ENCODE measurements around the gene MRPS18B. TPM values are rescaled to one million over a fixed set of nuclear protein-coding genes. Genes with fewer than 3 reads are reported as not detected.
A peak's percentile ranks its signal among the peaks of the same experiment; 100 is the strongest.

MRPS18B gene
- polyA plus RNA-seq, 3 donors = 18.8 to 52.4 (median 45.2) TPM

DNA sequence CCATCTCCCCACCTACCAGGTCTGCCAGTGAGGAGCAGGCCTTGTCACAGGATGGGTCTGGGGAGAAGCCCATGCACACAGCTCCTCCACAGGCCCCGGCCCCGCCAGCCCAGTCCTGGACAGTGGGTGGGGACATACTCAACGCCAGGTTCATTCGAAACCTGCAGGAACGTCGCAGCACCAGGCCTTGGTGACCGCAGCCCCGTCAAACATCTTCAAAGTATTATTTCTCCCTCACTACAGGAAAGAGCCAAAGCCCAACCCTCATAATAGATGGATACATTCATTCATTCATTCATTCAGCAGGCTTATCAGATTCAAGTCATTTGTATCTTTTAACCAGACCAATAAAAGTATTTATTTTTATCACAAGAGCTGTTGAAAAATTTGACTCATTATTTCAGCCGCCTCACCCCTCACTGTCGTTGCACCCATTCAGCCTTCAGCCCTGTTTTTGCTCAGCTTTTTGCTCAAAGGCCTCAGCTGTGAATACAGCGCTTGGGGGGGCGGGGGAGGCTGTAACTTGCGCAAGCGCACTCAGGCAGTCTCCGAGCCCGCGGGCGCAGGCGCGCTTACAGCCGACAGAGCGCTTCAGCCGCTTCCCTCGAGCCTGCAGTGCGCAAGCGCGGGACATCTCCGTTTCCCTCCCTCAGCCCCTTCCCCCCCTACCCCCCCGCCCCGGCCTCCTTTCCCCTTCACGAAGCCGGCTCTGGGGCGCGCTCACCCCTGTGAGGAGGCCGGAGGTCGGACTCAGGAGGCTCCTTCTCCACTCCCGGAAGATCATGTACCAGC lies 29.0 kb downstream of the MRPS18B start, which contains the start of gene C6orf136:
Gene C6orf136 (plus strand): TSS at position 684 of the 792 bp plus-strand sequence. CDS start 99 bp downstream, at position 783.
- Histone ChIP-seq H3K79me2 (ENCODE audit: insufficient read depth, low read length) (peaks cover 40% of the 10 kb centered on the region), H3K4me3 (replicated peaks in 1 of 3; ENCODE audit: low read depth in 2 of 3, low read length in 3 of 3) (peak within 1 kb of the TSS; percentile 63 to 99 (median 95)), H2AFZ (ENCODE audit: insufficient read depth, low read depth, low read length, poor library complexity, severe bottlenecking) (peak within 1 kb of the TSS; percentile 100), H3K27me3 (ENCODE audit: control insufficient read depth in 2 of 2, insufficient read depth in 2 of 2, low read length in 2 of 2) (no peaks in the 10 kb centered on the region), H3K4me1 (ENCODE audit: control insufficient read depth in 1 of 2, insufficient read depth in 2 of 2, low read length in 2 of 2) (peaks cover 43 to 52% of the 10 kb centered on the region in 2 donors), H3K9me3 (replicated peaks in 1 of 2; ENCODE audit: control insufficient read depth in 1 of 2, insufficient read depth in 1 of 2, low read length in 2 of 2) (no peaks in the 10 kb centered on the region), H4K20me1 (ENCODE audit: insufficient read depth, low read length) (peaks cover 21% of the 10 kb centered on the region), H3K4me2 (replicated peaks; ENCODE audit: extremely low read depth, low read length, poor library complexity, severe bottlenecking) (peak within 1 kb of the TSS; percentile 98), H3K36me3 (replicated peaks in 1 of 2; ENCODE audit: control insufficient read depth in 1 of 2, insufficient read depth in 2 of 2, low read length in 2 of 2) (peaks cover 8 to 18% of the 10 kb centered on the region in 2 donors), H3K9ac (ENCODE audit: insufficient read depth, low read length, poor library complexity, severe bottlenecking) (peak within 1 kb of the TSS; percentile 88), H3K27ac (ENCODE audit: low read depth in 1 of 2, low read length in 2 of 2) (peak within 1 kb of the TSS; percentile 63 to 84)
- peak; percentile 89 to 93 (median 92) for DNase-seq
- peak within 1 kb of the TSS; percentile 81 to 91 for H3K4me3 Mint-ChIP-seq
- peaks cover 49% of the 10 kb centered on the region for H3K4me1 Mint-ChIP-seq
- H3K36me3 Mint-ChIP-seq = peaks cover 20 to 27% of the 10 kb centered on the region in 2 donors
- intact Hi-C loops (cut with micrococcal nuclease) = no loop called here
- TF ChIP-seq, protein P1, sequence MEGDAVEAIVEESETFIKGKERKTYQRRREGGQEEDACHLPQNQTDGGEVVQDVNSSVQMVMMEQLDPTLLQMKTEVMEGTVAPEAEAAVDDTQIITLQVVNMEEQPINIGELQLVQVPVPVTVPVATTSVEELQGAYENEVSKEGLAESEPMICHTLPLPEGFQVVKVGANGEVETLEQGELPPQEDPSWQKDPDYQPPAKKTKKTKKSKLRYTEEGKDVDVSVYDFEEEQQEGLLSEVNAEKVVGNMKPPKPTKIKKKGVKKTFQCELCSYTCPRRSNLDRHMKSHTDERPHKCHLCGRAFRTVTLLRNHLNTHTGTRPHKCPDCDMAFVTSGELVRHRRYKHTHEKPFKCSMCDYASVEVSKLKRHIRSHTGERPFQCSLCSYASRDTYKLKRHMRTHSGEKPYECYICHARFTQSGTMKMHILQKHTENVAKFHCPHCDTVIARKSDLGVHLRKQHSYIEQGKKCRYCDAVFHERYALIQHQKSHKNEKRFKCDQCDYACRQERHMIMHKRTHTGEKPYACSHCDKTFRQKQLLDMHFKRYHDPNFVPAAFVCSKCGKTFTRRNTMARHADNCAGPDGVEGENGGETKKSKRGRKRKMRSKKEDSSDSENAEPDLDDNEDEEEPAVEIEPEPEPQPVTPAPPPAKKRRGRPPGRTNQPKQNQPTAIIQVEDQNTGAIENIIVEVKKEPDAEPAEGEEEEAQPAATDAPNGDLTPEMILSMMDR (IDR thresholded peaks at IDR 0.05) = no peak
- H3K9me3 Mint-ChIP-seq = no peaks in the 10 kb centered on the region
- H3K27me3 Mint-ChIP-seq (ENCODE audit: low read depth in 3 of 3) = peaks cover 0 to 1% (median 0%) of the 10 kb centered on the region in 3 donors
- H3K27ac Mint-ChIP-seq = peak within 1 kb of the TSS; percentile 37 to 89 (median 78)
- 44% methylated on average over 9 of the region's 37 CpGs for WGBS (ENCODE audit: insufficient coverage)

DNA sequence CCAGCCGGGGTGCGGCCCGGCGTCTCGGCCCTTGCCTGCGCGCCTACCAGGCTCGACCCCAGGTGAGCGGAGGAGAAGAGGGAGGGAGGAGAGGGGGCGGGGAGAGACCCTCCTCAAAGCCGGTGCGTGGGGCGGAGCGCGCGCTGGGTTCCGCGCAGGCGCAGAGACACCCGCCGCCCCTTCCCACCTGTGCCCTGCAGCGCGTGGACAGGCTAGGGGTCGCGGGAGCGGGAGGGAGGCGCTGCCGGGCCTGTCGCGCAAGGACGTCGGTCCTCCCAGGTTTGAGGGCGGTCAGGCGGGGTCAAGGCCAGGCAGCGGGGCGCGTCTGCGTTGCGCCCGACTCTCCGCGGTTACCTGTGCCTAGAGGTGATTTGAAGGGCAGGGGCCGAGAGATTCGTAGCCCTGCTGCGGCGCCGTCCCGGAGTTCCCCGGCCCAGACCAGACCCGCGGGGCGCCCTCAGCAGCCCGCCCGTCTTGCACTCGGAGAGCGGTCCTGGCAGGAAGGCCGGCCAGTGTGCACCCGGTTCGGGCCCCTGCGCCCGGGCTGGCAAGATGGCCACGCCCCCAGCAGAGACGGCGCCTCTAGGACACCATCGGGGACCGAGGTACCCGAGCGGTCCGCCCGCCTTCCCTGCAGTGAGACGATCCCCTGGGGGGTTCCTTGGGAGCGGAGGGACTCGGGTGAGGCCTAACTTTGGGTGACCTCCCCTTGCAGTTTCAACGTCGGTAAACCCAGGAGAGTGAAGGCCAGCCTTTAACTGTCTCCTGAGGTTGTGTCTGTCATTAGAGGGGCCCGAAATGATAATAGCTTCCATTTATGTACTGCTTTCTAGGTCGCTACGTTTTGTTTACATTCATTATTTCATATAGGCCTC lies 29.8 kb downstream of the MRPS18B start:
- H3K9me3 Mint-ChIP-seq = no peaks in the 10 kb centered on the region
- no peaks in the 10 kb centered on the region for H3K9me3 ChIP-seq (replicated peaks in 1 of 2; ENCODE audit: control insufficient read depth in 1 of 2, insufficient read depth in 1 of 2, low read length in 2 of 2)
- peak overlapping the region; percentile 63 to 84 for H3K27ac ChIP-seq (ENCODE audit: low read depth in 1 of 2, low read length in 2 of 2)
- peak overlapping the region; percentile 81 to 91 for H3K4me3 Mint-ChIP-seq
- H3K9ac ChIP-seq (ENCODE audit: insufficient read depth, low read length, poor library complexity, severe bottlenecking) = peak overlapping the region; percentile 88
- intact Hi-C loops (cut with micrococcal nuclease) = no loop called here
- H3K79me2 ChIP-seq (ENCODE audit: insufficient read depth, low read length) = peaks cover 40% of the 10 kb centered on the region
- peak overlapping the region; percentile 37 to 89 (median 77) for H3K27ac Mint-ChIP-seq
- peak overlapping the region; percentile 63 to 99 (median 95) for H3K4me3 ChIP-seq (replicated peaks in 1 of 3; ENCODE audit: low read depth in 2 of 3, low read length in 3 of 3)
- H3K4me2 ChIP-seq (replicated peaks; ENCODE audit: extremely low read depth, low read length, poor library complexity, severe bottlenecking) = peak overlapping the region; percentile 98
- peaks cover 49% of the 10 kb centered on the region for H3K4me1 Mint-ChIP-seq
- WGBS (ENCODE audit: insufficient coverage) = under 1% methylated on average over 66 of the region's 78 CpGs
- DNase-seq = peak; percentile 37 to 43 (median 40)
- H3K4me1 ChIP-seq (ENCODE audit: control insufficient read depth in 1 of 2, insufficient read depth in 2 of 2, low read length in 2 of 2) = peaks cover 43 to 52% of the 10 kb centered on the region in 2 donors
- peaks cover 21% of the 10 kb centered on the region for H4K20me1 ChIP-seq (ENCODE audit: insufficient read depth, low read length)
- H3K36me3 ChIP-seq (replicated peaks in 1 of 2; ENCODE audit: control insufficient read depth in 1 of 2, insufficient read depth in 2 of 2, low read length in 2 of 2) = peaks cover 17 to 22% of the 10 kb centered on the region in 2 donors
- H3K36me3 Mint-ChIP-seq = peaks cover 24 to 29% of the 10 kb centered on the region in 2 donors
- H3K27me3 Mint-ChIP-seq (ENCODE audit: low read depth in 3 of 3) = peaks cover 0 to 1% (median 0%) of the 10 kb centered on the region in 3 donors
- no peaks in the 10 kb centered on the region for H3K27me3 ChIP-seq (ENCODE audit: control insufficient read depth in 2 of 2, insufficient read depth in 2 of 2, low read length in 2 of 2)
- TF ChIP-seq, protein P1 (IDR thresholded peaks at IDR 0.05) = no peak
- H2AFZ ChIP-seq (ENCODE audit: insufficient read depth, low read depth, low read length, poor library complexity, severe bottlenecking) = peak overlapping the region; percentile 100
